Retinal pigment epithelial cell (primary cell): Measurements from ENCODE around the gene PAK1.

Source experiments
- DNase-seq: peaks from one replicate; pipeline ENCODE4 v3.0.0-alpha.2; 2010; ENCODE audit warnings: low read depth
- H3K4me3 ChIP-seq: 2 replicates; pipeline ENCODE4 v1.5.1; 2011; ENCODE audit warnings: mild to moderate bottlenecking, low read length, control low read depth, moderate library complexity
- TF ChIP-seq, protein P1 (sequence below): conservative IDR thresholded peaks from 2 replicates; pipeline ENCODE4 v1.5.1; 2011; ENCODE audit warnings: low read depth, low read length, control low read depth, inconsistent platforms

The PAK1 gene

DNA sequence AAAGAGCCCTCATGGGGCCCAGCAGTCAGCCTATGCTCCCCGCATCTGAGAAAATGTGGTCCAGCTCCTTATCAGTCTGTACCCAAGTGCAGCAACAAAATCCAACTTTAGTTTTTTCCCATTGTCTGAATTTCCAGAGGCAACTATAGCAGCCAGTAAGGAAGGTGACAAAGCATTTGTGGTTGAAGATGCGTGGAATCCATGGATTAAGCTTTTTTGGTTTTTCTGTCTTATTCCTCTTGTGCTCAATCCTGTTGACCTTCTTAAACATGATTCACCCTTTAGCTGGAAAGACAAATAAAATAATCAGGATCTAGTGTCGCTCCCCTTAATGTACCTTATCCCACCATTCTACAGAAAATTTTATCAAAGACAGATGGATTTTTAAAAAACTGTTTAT lies 186.8 kb downstream of the PAK1 start:
- TF ChIP-seq, protein P1, sequence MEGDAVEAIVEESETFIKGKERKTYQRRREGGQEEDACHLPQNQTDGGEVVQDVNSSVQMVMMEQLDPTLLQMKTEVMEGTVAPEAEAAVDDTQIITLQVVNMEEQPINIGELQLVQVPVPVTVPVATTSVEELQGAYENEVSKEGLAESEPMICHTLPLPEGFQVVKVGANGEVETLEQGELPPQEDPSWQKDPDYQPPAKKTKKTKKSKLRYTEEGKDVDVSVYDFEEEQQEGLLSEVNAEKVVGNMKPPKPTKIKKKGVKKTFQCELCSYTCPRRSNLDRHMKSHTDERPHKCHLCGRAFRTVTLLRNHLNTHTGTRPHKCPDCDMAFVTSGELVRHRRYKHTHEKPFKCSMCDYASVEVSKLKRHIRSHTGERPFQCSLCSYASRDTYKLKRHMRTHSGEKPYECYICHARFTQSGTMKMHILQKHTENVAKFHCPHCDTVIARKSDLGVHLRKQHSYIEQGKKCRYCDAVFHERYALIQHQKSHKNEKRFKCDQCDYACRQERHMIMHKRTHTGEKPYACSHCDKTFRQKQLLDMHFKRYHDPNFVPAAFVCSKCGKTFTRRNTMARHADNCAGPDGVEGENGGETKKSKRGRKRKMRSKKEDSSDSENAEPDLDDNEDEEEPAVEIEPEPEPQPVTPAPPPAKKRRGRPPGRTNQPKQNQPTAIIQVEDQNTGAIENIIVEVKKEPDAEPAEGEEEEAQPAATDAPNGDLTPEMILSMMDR = no peak
- H3K4me3 ChIP-seq = no peak overlapping the region
- DNase-seq = no peak

DNA sequence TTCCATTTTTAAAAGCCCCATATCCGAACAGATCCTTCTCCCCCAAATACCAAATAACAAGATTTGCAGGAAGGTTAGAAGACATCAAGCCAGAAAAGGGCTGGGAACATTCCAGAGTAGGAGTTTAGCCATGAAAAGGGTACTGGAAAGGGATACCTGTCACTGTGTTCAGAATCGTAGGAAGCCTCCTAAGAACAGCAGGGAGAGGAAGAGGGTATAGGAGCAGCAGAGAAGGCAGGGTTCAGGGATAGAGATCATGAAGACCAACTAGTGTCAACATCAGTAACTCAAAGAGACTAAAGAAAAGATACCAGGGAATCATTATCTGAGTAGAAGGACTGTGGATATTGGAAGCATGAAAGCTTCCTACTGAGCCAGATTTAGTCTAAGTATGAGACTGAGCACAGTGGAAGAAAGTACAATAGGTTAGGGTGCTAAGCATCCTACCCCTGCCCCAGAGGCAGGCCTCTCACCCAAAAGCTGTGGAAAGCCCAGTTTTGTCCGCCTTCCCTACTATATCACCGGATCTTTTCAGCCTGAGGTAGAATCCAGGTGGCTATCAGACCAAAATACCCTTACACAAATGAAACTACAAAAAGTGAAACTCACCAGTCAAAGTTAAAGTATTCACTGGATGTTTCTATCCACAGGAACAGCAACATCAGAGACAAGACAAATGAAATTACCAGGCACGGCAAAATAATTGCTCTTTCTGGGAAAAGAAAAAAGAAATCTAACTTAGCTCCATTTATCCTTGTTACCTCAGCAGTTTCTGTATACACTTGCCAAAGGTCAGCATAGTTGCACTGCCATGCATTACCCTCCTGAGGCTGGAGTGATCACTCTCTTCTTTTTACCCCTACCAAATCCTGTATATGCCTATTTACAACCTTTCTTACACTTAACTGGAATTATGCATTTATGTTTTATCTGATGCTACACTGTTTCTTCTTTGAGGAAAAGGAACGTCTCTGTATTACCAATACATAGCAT lies 189.1 kb downstream of the PAK1 start:
- TF ChIP-seq, protein P1 = no peak
- H3K4me3 ChIP-seq = no peak overlapping the region
- DNase-seq = no peak

DNA sequence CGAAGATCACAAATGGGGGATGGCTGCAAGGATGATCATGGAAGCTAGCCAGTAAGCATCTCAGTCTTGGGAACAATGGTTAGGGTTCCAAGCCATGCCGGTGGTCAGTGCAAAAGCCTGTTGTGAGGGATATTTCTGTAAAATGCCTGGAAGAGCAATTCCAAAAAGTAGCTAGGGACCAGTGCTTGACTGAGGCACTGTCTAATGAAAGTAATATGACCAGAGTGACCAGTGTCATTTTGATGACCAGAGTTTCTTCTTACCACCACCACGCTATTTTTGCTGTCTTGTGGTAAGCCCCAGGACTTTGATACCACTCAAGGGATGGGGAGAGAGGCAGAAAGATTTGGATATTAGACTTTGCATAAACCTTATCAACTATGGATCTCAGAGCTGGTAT lies 190.8 kb downstream of the PAK1 start:
- H3K4me3 ChIP-seq = no peak overlapping the region
- TF ChIP-seq, protein P1 = no peak
- DNase-seq = no peak

DNA sequence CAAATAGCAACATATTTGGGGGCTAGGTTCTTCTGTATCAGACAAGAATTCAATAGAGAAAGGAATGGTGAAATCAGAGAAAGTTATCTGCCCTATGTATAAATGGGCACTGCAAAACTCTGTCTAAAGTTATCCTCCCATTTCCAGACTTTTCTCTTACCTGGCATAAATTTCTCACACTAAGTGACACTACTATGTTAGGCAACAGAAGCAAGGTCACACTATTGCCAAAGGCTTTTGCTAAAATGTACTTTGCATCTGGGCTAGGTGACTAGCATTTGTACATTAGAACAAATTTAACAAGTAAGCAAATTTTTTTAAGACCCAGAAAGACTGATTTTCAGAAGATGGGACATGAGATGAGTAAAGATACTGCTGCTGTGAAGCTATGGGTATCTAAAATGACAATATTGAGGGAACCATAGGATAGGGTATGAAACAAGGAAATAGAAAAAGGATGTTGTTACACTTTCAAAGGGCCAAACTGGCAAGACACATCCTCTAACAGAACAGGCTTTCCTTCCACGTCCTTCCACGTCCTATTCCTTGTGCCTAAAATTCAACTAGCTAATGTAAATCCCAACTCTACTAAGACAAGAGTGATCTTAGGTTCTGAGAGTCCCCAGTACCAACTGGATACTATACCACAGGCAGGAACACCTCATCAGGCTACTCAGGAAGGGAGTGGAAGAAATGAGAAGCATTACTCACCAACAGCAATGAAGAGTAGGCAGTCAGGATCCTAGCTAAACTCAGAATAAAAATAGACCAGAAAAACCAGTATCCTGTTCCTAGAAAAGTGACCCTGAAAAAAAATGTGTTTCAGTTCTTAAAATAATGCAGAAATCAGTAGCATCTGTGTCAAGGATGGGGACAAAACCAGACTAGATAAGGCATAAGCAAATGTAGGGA lies 195.0 kb downstream of the PAK1 start:
- H3K4me3 ChIP-seq = no peak overlapping the region
- DNase-seq = no peak
- TF ChIP-seq, protein P1 = no peak

DNA sequence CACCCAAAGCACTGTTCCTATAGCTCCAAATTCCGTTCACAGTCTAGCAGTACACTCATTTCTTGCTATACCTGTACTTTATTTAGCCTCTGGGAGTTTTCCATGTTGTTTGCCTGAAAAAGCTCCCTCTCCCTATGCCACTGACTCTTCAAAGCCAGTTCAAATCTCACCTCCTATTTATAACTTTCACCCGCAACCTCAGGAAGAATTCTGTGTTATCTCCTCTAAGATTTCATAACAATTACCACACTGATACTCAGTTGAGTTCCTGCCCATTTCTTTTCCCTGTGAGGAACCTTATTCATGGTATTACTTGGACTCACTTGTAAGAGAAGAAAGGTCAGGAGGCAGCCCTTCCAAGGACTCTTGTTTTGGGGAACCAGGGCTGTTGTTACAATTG lies 197.6 kb downstream of the PAK1 start:
- no peak overlapping the region for H3K4me3 ChIP-seq
- TF ChIP-seq, protein P1 = no peak
- no peak for DNase-seq
